Measurements from ENCODE around the gene DAPP1. TPM values are rescaled to one million over a fixed set of nuclear protein-coding genes. Genes with fewer than 3 reads are reported as not detected.
"Not testable (repeated sequence)": the region's sequence is repeated elsewhere in the genome, so short reads cannot be mapped to it uniquely, and the experiment has no call there.

The DAPP1 gene
- polyA plus RNA-seq: 1 to 10 TPM in 3 of 4 donors, not detected in 1; 1.8 to 2.4 (median 1.8) TPM
- long read RNA-seq, donor 1: 0 reads
- long read RNA-seq, donor 2: 0 reads
- long read RNA-seq, donor 3: 0 reads
- long read RNA-seq, donor 4: 0 reads
- long read RNA-seq, donor 5: 0 reads
- long read RNA-seq, donor 6: 0 reads
- long read RNA-seq, donor 7, partial matches to known transcripts: 0 of 1 reads
- long read RNA-seq, donor 7, other reads (novel, unspliced or antisense): 0 of 1 reads
- long read RNA-seq, donor 8, partial matches to known transcripts: 0 of 2 reads
- long read RNA-seq, donor 8, other reads (novel, unspliced or antisense): 0 of 2 reads
- long read RNA-seq, donor 9: 0 reads
- long read RNA-seq, donor 10: 0 reads

- Histone ChIP-seq H3K36me3 (ENCODE audit: control insufficient read depth in 3 of 3, insufficient read depth in 2 of 3, low read depth in 1 of 3, low read length in 3 of 3) (no peaks in the 10 kb centered on the region), H3K4me1 (ENCODE audit: control insufficient read depth in 3 of 3, insufficient read depth in 2 of 3, low read depth in 1 of 3, low read length in 2 of 3) (peaks cover 0 to 9% (median 0%) of the 10 kb centered on the region in 3 donors), H3K27ac (ENCODE audit: low read depth in 1 of 3, low read length in 2 of 3) (peak within 1 kb of the TSS in 2 of 3 donors; percentile 30 to 72), H3K9me3 (ENCODE audit: control insufficient read depth in 2 of 2, insufficient read depth in 1 of 2, low read depth in 1 of 2, low read length in 1 of 2) (no peaks in the 10 kb centered on the region), H3K4me3 (ENCODE audit: low read depth in 1 of 3, low read length in 3 of 3) (peak within 1 kb of the TSS in 1 of 3 donors; percentile 25), H3K27me3 (ENCODE audit: control insufficient read depth in 3 of 3, insufficient read depth in 3 of 3, low read length in 3 of 3) (peaks cover 0 to 4% (median 0%) of the 10 kb centered on the region in 3 donors)
- DNase-seq (peak in 1 of 2 donors; percentile 42), FAIRE-seq (no peak)
- WGBS, 3 donors: 64 to 88% (median 68%) methylated on average over 7 of the region's 7 CpGs
Measured at GRCh38 chr4:99816545-99817308, at the start of gene DAPP1. Gene DAPP1 (plus strand): TSS chr4:99816827. CDS start chr4:99816914, 87 bp downstream.

- not testable (repeated sequence) for H3K27me3 ChIP-seq (ENCODE audit: control insufficient read depth in 3 of 3, insufficient read depth in 3 of 3, low read length in 3 of 3); FAIRE-seq
- 84 to 92% (median 86%) methylated on average over 7 of the region's 7 CpGs for WGBS, 3 donors
Measured at GRCh38 chr4:99770842-99771241, 45.8 kb upstream of the DAPP1 start.

GRCh38 chr4:99783940-99784339 lies 32.7 kb upstream of the DAPP1 start:
- FAIRE-seq: no peak
- H3K27ac ChIP-seq (ENCODE audit: low read depth in 1 of 3, low read length in 2 of 3): no peak overlapping the region
- H3K4me3 ChIP-seq (ENCODE audit: low read depth in 1 of 3, low read length in 3 of 3): no peak overlapping the region
- no peaks in the 10 kb centered on the region for H3K9me3 ChIP-seq (ENCODE audit: control insufficient read depth in 2 of 2, insufficient read depth in 1 of 2, low read depth in 1 of 2, low read length in 1 of 2)
- DNase-seq: no peak
- H3K27me3 ChIP-seq (ENCODE audit: control insufficient read depth in 3 of 3, insufficient read depth in 3 of 3, low read length in 3 of 3): peaks cover 0 to 2% (median 0%) of the 10 kb centered on the region in 3 donors
- WGBS, 3 donors: 84 to 89% (median 87%) methylated on average over 3 of the region's 3 CpGs
- H3K36me3 ChIP-seq (ENCODE audit: control insufficient read depth in 3 of 3, insufficient read depth in 2 of 3, low read depth in 1 of 3, low read length in 3 of 3): no peaks in the 10 kb centered on the region
- H3K4me1 ChIP-seq (ENCODE audit: control insufficient read depth in 3 of 3, insufficient read depth in 2 of 3, low read depth in 1 of 3, low read length in 2 of 3): no peaks in the 10 kb centered on the region

More at GRCh38 chr4:99770842-99771241, 45.8 kb upstream of the DAPP1 start:
- not testable (repeated sequence) for H3K4me3 ChIP-seq (ENCODE audit: low read depth in 1 of 3, low read length in 3 of 3); H3K36me3 ChIP-seq (ENCODE audit: control insufficient read depth in 3 of 3, insufficient read depth in 2 of 3, low read depth in 1 of 3, low read length in 3 of 3); H3K4me1 ChIP-seq (ENCODE audit: control insufficient read depth in 3 of 3, insufficient read depth in 2 of 3, low read depth in 1 of 3, low read length in 2 of 3); DNase-seq; H3K27ac ChIP-seq (ENCODE audit: low read depth in 1 of 3, low read length in 2 of 3); H3K9me3 ChIP-seq (ENCODE audit: control insufficient read depth in 2 of 2, insufficient read depth in 1 of 2, low read depth in 1 of 2, low read length in 1 of 2)

GRCh38 chr4:99784842-99785241 lies 31.8 kb upstream of the DAPP1 start:
- DNase-seq (no peak), FAIRE-seq (no peak)
- Histone ChIP-seq H3K9me3 (ENCODE audit: control insufficient read depth in 2 of 2, insufficient read depth in 1 of 2, low read depth in 1 of 2, low read length in 1 of 2) (no peaks in the 10 kb centered on the region), H3K4me1 (ENCODE audit: control insufficient read depth in 3 of 3, insufficient read depth in 2 of 3, low read depth in 1 of 3, low read length in 2 of 3) (no peaks in the 10 kb centered on the region), H3K36me3 (ENCODE audit: control insufficient read depth in 3 of 3, insufficient read depth in 2 of 3, low read depth in 1 of 3, low read length in 3 of 3) (no peaks in the 10 kb centered on the region), H3K27ac (ENCODE audit: low read depth in 1 of 3, low read length in 2 of 3) (no peak overlapping the region), H3K4me3 (ENCODE audit: low read depth in 1 of 3, low read length in 3 of 3) (no peak overlapping the region), H3K27me3 (ENCODE audit: control insufficient read depth in 3 of 3, insufficient read depth in 3 of 3, low read length in 3 of 3) (peaks cover 0 to 4% (median 2%) of the 10 kb centered on the region in 3 donors)
- WGBS, 3 donors: 86 to 90% (median 89%) methylated on average over 3 of the region's 3 CpGs

- Histone ChIP-seq H3K9me3 (ENCODE audit: control insufficient read depth in 2 of 2, insufficient read depth in 1 of 2, low read depth in 1 of 2, low read length in 1 of 2) (no peaks in the 10 kb centered on the region), H3K27me3 (ENCODE audit: control insufficient read depth in 3 of 3, insufficient read depth in 3 of 3, low read length in 3 of 3) (peaks cover 0 to 5% (median 4%) of the 10 kb centered on the region in 3 donors), H3K27ac (ENCODE audit: low read depth in 1 of 3, low read length in 2 of 3) (no peak overlapping the region), H3K4me3 (ENCODE audit: low read depth in 1 of 3, low read length in 3 of 3) (no peak overlapping the region), H3K36me3 (ENCODE audit: control insufficient read depth in 3 of 3, insufficient read depth in 2 of 3, low read depth in 1 of 3, low read length in 3 of 3) (no peaks in the 10 kb centered on the region), H3K4me1 (ENCODE audit: control insufficient read depth in 3 of 3, insufficient read depth in 2 of 3, low read depth in 1 of 3, low read length in 2 of 3) (no peaks in the 10 kb centered on the region)
- DNase-seq (no peak), FAIRE-seq (no peak)
- 52 to 55% (median 54%) methylated on average over 6 of the region's 6 CpGs for WGBS, 3 donors
Measured at GRCh38 chr4:99790796-99791617, 25.6 kb upstream of the DAPP1 start.

GRCh38 chr4:99800332-99801004 lies 16.2 kb upstream of the DAPP1 start:
- H3K36me3 ChIP-seq (ENCODE audit: control insufficient read depth in 3 of 3, insufficient read depth in 2 of 3, low read depth in 1 of 3, low read length in 3 of 3): no peaks in the 10 kb centered on the region
- FAIRE-seq (no peak), DNase-seq (no peak)
- WGBS, 3 donors: 88 to 96% (median 93%) methylated on average over 1 of the region's 1 CpG
- no peaks in the 10 kb centered on the region for H3K4me1 ChIP-seq (ENCODE audit: control insufficient read depth in 3 of 3, insufficient read depth in 2 of 3, low read depth in 1 of 3, low read length in 2 of 3)
- H3K27ac ChIP-seq (ENCODE audit: low read depth in 1 of 3, low read length in 2 of 3): no peak overlapping the region
- no peaks in the 10 kb centered on the region for H3K27me3 ChIP-seq (ENCODE audit: control insufficient read depth in 3 of 3, insufficient read depth in 3 of 3, low read length in 3 of 3)
- H3K4me3 ChIP-seq (ENCODE audit: low read depth in 1 of 3, low read length in 3 of 3): no peak overlapping the region
- H3K9me3 ChIP-seq (ENCODE audit: control insufficient read depth in 2 of 2, insufficient read depth in 1 of 2, low read depth in 1 of 2, low read length in 1 of 2): peaks cover 0 to 5% of the 10 kb centered on the region in 2 donors

GRCh38 chr4:99801005-99801699 lies 15.5 kb upstream of the DAPP1 start:
- Histone ChIP-seq H3K9me3 (ENCODE audit: control insufficient read depth in 2 of 2, insufficient read depth in 1 of 2, low read depth in 1 of 2, low read length in 1 of 2) (peaks cover 0 to 5% of the 10 kb centered on the region in 2 donors), H3K27ac (ENCODE audit: low read depth in 1 of 3, low read length in 2 of 3) (no peak overlapping the region), H3K4me1 (ENCODE audit: control insufficient read depth in 3 of 3, insufficient read depth in 2 of 3, low read depth in 1 of 3, low read length in 2 of 3) (no peaks in the 10 kb centered on the region), H3K27me3 (ENCODE audit: control insufficient read depth in 3 of 3, insufficient read depth in 3 of 3, low read length in 3 of 3) (no peaks in the 10 kb centered on the region), H3K36me3 (ENCODE audit: control insufficient read depth in 3 of 3, insufficient read depth in 2 of 3, low read depth in 1 of 3, low read length in 3 of 3) (no peaks in the 10 kb centered on the region), H3K4me3 (ENCODE audit: low read depth in 1 of 3, low read length in 3 of 3) (no peak overlapping the region)
- 76 to 85% (median 79%) methylated on average over 3 of the region's 3 CpGs for WGBS, 3 donors
- no peak for DNase-seq
- FAIRE-seq: no peak

All from small intestine (tissue), 16 donors.